T-cell (primary cell): ENCODE measurements around the gene DHX9. TPM values are rescaled to one million over a fixed set of nuclear protein-coding genes. Genes with fewer than 3 reads are reported as not detected.

Experiments used
- ATAC-seq, 4 experiments: fragments of 200-7000 bp in 3 of 4; fragments of 150-1000 bp in 1 of 4; cut with Tn5 transposase; replicated peaks in 1 of 4; 1 replicate in 3 of 4; 2 replicates in 1 of 4; pipeline ENCODE4 v1.10.0; 2021; ENCODE audit warnings: moderate library complexity in 3 of 4, mild to moderate bottlenecking in 2 of 4, moderate number of reproducible peaks in 1 of 4
- CTCF ChIA-PET, 2 donors: fragments of 300-600 bp; sonication (Branson Sonifier 250); formaldehyde crosslinking; loops; one replicate each; lab custom pipeline; 2022; ENCODE audit warnings: antibody characterized with exemption in 2 of 2; lab: Charles Lee
- POLR2A ChIA-PET, 2 donors: fragments of 300-600 bp; sonication (Branson Sonifier 250); formaldehyde crosslinking; loops; one replicate each; lab custom pipeline; 2022; ENCODE audit warnings: antibody characterized with exemption in 2 of 2; lab: Charles Lee
- DNase-seq, 35 experiments: peaks; one replicate each; pipeline versions ENCODE4 v3.0.0 to v3.0.0-alpha.2; 2013 to 2023
- H3K27ac ChIP-seq: one replicate; pipeline ENCODE4 v1.5.1; 2013; ENCODE audit warnings: low read length
- H3K27me3 ChIP-seq, 2 experiments: replicated peaks in 1 of 2; 1 replicate in 1 of 2; 2 replicates in 1 of 2; pipeline versions ENCODE4 v1.6.1 to v1.7.0; 2013; ENCODE audit warnings: low read length in 1 of 2, mixed read lengths in 1 of 2; ENCODE audit not compliant: control insufficient read depth in 2 of 2, insufficient read depth in 2 of 2; ENCODE audit errors: extremely low read depth in 1 of 2
- H3K36me3 ChIP-seq, 2 donors: 1 replicate in 1 of 2; 2 replicates in 1 of 2; pipeline versions ENCODE4 v1.6.1 to v1.7.0; 2013; ENCODE audit warnings: low read length in 1 of 2; ENCODE audit not compliant: control insufficient read depth in 2 of 2, insufficient read depth in 1 of 2; ENCODE audit errors: extremely low read depth in 1 of 2
- H3K4me1 ChIP-seq, 2 experiments: 1 replicate in 1 of 2; 2 replicates in 1 of 2; pipeline versions ENCODE4 v1.6.1 to v1.7.0; 2013; ENCODE audit warnings: low read length in 2 of 2, mixed read lengths in 1 of 2; ENCODE audit not compliant: insufficient read depth in 2 of 2, control insufficient read depth in 1 of 2; ENCODE audit errors: extremely low read depth in 1 of 2
- H3K4me3 ChIP-seq, 2 donors: 1 replicate in 1 of 2; 2 replicates in 1 of 2; pipeline versions ENCODE4 v1.5.1 to v1.7.0; 2013; ENCODE audit warnings: mild to moderate bottlenecking in 2 of 2, low read length in 1 of 2, moderate library complexity in 1 of 2; ENCODE audit not compliant: control insufficient read depth in 1 of 2; ENCODE audit errors: extremely low read depth in 1 of 2
- H3K9me3 ChIP-seq: 2 replicates; pipeline ENCODE4 v1.7.0; 2013
- H3K27ac Mint-ChIP-seq, 2 donors: one replicate each; pipeline ENCODE4 v1.8.0; 2020 to 2021; ENCODE audit warnings: mild to moderate bottlenecking in 2 of 2, mixed read lengths in 2 of 2
- H3K27me3 Mint-ChIP-seq, 2 donors: one replicate each; pipeline ENCODE4 v1.8.0; 2021 to 2022; ENCODE audit warnings: mixed read lengths in 2 of 2
- H3K36me3 Mint-ChIP-seq: one replicate; pipeline ENCODE4 v1.8.0; 2021; ENCODE audit warnings: mixed read lengths
- H3K4me1 Mint-ChIP-seq, 3 donors: one replicate each; pipeline ENCODE4 v1.8.0; 2020 to 2022; ENCODE audit warnings: mixed read lengths in 3 of 3, mild to moderate bottlenecking in 1 of 3
- H3K4me3 Mint-ChIP-seq, 3 donors: one replicate each; pipeline ENCODE4 v1.8.0; 2020 to 2022; ENCODE audit warnings: mild to moderate bottlenecking in 3 of 3, mixed read lengths in 3 of 3, moderate library complexity in 3 of 3
- H3K9me3 Mint-ChIP-seq, 3 donors: one replicate each; pipeline ENCODE4 v1.8.0; 2020 to 2022; ENCODE audit warnings: mixed read lengths in 3 of 3
- WGBS: methylation state at CpG from one replicate; pipeline ENCODE4 v1.1.5; 2013; ENCODE audit warnings: missing lambda C conversion rate; ENCODE audit not compliant: insufficient coverage; 5-methylcytosine and 5-hydroxymethylcytosine counted together
- total RNA-seq, 35 experiments: library from RNA in 6 of 35; stranded (reverse) in 6 of 35; fragments of 120-200 nt in 1 of 35; gene quantifications; one replicate each; pipeline versions ENCODE4 v1.2.1 to v1.2.4 and lab custom pipeline; 2013 to 2026

DHX9 gene
- total RNA-seq, 5 donors from 2014 or later (not counting 1 experiment from before 2014, with no cell fraction given) = 180 to 264 (median 193) TPM

DNA sequence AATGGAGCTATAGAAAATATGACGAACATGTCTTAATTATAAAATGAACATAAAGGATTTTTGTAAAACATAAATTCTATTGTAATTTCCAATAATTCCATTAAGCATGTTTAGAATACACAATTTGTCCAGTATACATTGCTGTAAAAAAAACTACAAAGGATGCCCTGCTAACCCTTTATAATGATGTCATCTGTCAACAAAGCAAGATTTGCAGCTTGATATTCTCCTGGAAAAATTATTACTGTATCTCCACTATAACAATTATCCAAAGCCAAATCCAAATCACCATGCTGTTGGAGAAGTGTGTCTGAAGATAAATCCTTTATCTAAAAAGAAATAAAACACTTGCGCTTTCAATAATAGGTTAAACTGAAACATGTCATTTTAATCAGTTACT lies 66.2 kb downstream of the DHX9 start:
- Histone ChIP-seq H3K9me3 (no peaks in the 10 kb centered on the region), H3K36me3 (no peaks in the 10 kb centered on the region), H3K4me1 (no peaks in the 10 kb centered on the region), H3K4me3 (no peak overlapping the region), H3K27ac (no peak overlapping the region), H3K27me3 (no peaks in the 10 kb centered on the region)
- DNase-seq (no peak), ATAC-seq (no peak)
- ChIA-PET POLR2A (no interaction called here), CTCF (no interaction called here)
- H3K27me3 Mint-ChIP-seq = peaks cover 8% of the 10 kb centered on the region in 2 donors
- no peaks in the 10 kb centered on the region for H3K36me3 Mint-ChIP-seq
- no peaks in the 10 kb centered on the region for H3K9me3 Mint-ChIP-seq
- H3K4me3 Mint-ChIP-seq = no peak overlapping the region
- no peaks in the 10 kb centered on the region for H3K4me1 Mint-ChIP-seq
- no peak overlapping the region for H3K27ac Mint-ChIP-seq
- no CpG with 5 or more reads among the region's 2 CpGs for WGBS

GRCh38 chr1:182909578-182909977 lies 70.4 kb downstream of the DHX9 start:
- Mint-ChIP-seq H3K4me3 (no peak overlapping the region), H3K9me3 (peaks cover 0 to 10% (median 4%) of the 10 kb centered on the region in 3 donors), H3K27me3 (peaks cover 11 to 15% of the 10 kb centered on the region in 2 donors), H3K36me3 (peaks cover 3% of the 10 kb centered on the region), H3K4me1 (no peaks in the 10 kb centered on the region), H3K27ac (no peak overlapping the region)
- ChIA-PET CTCF (no interaction called here), POLR2A (no interaction called here)
- Histone ChIP-seq H3K9me3 (no peaks in the 10 kb centered on the region), H3K4me1 (no peaks in the 10 kb centered on the region), H3K27me3 (peaks cover 0 to 5% of the 10 kb centered on the region in 2 experiments), H3K4me3 (no peak overlapping the region), H3K27ac (no peak overlapping the region), H3K36me3 (no peaks in the 10 kb centered on the region)
- DNase-seq = no peak
- ATAC-seq = no peak
- 72% methylated on average over 2 of the region's 4 CpGs for WGBS

DNA sequence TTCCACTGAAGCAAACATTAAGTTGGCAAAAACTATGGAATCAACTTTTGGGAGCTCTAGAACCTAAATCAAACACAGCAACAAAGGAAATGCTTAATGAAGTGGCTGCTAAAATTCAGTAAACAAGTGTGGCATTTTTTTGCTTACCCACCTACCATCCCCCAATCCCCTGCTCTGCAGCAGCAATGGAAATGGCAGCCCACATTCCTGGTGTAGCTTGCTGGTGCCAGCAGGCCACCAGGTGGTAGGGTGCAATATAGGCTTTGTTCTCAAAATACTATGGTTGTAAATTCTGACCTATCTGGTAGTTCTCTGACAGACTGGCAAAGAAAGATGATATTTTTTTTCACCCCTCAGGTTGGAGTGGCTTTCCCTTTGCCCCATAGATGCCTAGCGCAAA lies 71.0 kb downstream of the DHX9 start:
- Mint-ChIP-seq H3K4me1 (no peaks in the 10 kb centered on the region), H3K4me3 (no peak overlapping the region), H3K9me3 (peaks cover 0 to 10% (median 4%) of the 10 kb centered on the region in 3 donors), H3K36me3 (peaks cover 3% of the 10 kb centered on the region), H3K27ac (no peak overlapping the region), H3K27me3 (peaks cover 11 to 14% of the 10 kb centered on the region in 2 donors)
- DNase-seq = no peak
- H3K27ac ChIP-seq = no peak overlapping the region
- no peaks in the 10 kb centered on the region for H3K9me3 ChIP-seq
- H3K27me3 ChIP-seq = peaks cover 0 to 5% of the 10 kb centered on the region in 2 experiments
- ChIA-PET CTCF (no interaction called here), POLR2A (no interaction called here)
- WGBS = no CpG with 5 or more reads among the region's 1 CpG
- ATAC-seq = no peak
- H3K4me3 ChIP-seq = no peak overlapping the region
- H3K36me3 ChIP-seq = no peaks in the 10 kb centered on the region
- no peaks in the 10 kb centered on the region for H3K4me1 ChIP-seq

GRCh38 chr1:182913401-182913800 lies 74.3 kb downstream of the DHX9 start:
- Histone ChIP-seq H3K27ac (no peak overlapping the region), H3K4me3 (no peak overlapping the region), H3K4me1 (no peaks in the 10 kb centered on the region), H3K36me3 (no peaks in the 10 kb centered on the region), H3K9me3 (no peaks in the 10 kb centered on the region), H3K27me3 (peaks cover 0 to 5% of the 10 kb centered on the region in 2 experiments)
- Mint-ChIP-seq H3K4me1 (no peaks in the 10 kb centered on the region), H3K27ac (no peak overlapping the region), H3K36me3 (peaks cover 3% of the 10 kb centered on the region), H3K27me3 (peaks cover 20 to 21% of the 10 kb centered on the region in 2 donors), H3K4me3 (no peak overlapping the region), H3K9me3 (peaks cover 0 to 10% (median 4%) of the 10 kb centered on the region in 3 donors)
- DNase-seq (no peak), ATAC-seq (no peak)
- POLR2A ChIA-PET = no interaction called here
- CTCF ChIA-PET = no interaction called here
- WGBS = 89% methylated on average over 1 of the region's 3 CpGs

DNA sequence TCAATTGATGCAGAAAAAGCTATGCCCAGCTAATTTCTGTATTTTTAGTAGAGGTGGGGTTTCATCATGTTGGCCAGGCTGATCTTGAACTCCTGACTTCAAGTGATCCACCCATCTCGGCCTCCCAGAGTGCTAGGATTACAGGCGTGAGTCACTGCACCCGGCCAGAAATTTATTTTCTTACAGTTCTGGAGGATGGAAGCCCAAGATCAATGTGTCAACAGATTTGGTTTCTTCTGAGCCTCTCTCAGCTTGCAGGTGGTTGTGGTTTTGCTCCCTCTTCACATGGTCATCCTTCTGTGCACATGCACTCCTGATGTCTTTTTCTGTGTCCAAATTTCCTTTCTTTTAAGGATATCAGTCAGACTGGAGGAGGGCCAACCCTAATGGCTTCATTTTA lies 78.2 kb downstream of the DHX9 start:
- no peak for DNase-seq
- Mint-ChIP-seq H3K27me3 (peaks cover 31 to 40% of the 10 kb centered on the region in 2 donors), H3K27ac (no peak overlapping the region), H3K9me3 (peaks cover 0 to 5% (median 4%) of the 10 kb centered on the region in 3 donors), H3K4me3 (no peak overlapping the region), H3K4me1 (no peaks in the 10 kb centered on the region), H3K36me3 (no peaks in the 10 kb centered on the region)
- Histone ChIP-seq H3K4me1 (no peaks in the 10 kb centered on the region), H3K27ac (no peak overlapping the region), H3K4me3 (no peak overlapping the region), H3K27me3 (peaks cover 0 to 15% of the 10 kb centered on the region in 2 experiments), H3K9me3 (no peaks in the 10 kb centered on the region), H3K36me3 (no peaks in the 10 kb centered on the region)
- ChIA-PET POLR2A (no interaction called here), CTCF (no interaction called here)
- 89% methylated on average over 3 of the region's 3 CpGs for WGBS
- no peak for ATAC-seq

GRCh38 chr1:182925661-182926060 lies 86.5 kb downstream of the DHX9 start:
- POLR2A ChIA-PET = no interaction called here

More at GRCh38 chr1:182925661-182926060, 86.5 kb downstream of the DHX9 start:
- CTCF ChIA-PET = no interaction called here
- Histone ChIP-seq H3K36me3 (no peaks in the 10 kb centered on the region), H3K27ac (no peak overlapping the region), H3K9me3 (no peaks in the 10 kb centered on the region), H3K27me3 (peaks cover 0 to 3% of the 10 kb centered on the region in 2 experiments), H3K4me1 (no peaks in the 10 kb centered on the region), H3K4me3 (no peak overlapping the region)
- Mint-ChIP-seq H3K27me3 (peaks cover 13 to 26% of the 10 kb centered on the region in 2 donors), H3K9me3 (no peaks in the 10 kb centered on the region), H3K27ac (no peak overlapping the region), H3K36me3 (no peaks in the 10 kb centered on the region), H3K4me3 (no peak overlapping the region), H3K4me1 (peaks cover 0 to 4% (median 0%) of the 10 kb centered on the region in 3 donors)
- DNase-seq (no peak), ATAC-seq (no peak)
- no CpG with 5 or more reads among the region's 1 CpG for WGBS
